CD4-positive, alpha-beta T cell (primary cell): Measurements from ENCODE around the gene LGALS8. TPM values are rescaled to one million over a fixed set of nuclear protein-coding genes. Genes with fewer than 3 reads are reported as not detected.

ENCODE experiments used
- ATAC-seq: fragments of 200-7000 bp; cut with Tn5 transposase; one replicate; pipeline ENCODE4 v1.10.0; 2022; ENCODE audit warnings: mild to moderate bottlenecking; ENCODE audit not compliant: poor library complexity
- CTCF ChIA-PET: fragments of 350-600 bp; sonication (Branson Sonifier 250); formaldehyde crosslinking; loops from one replicate; lab custom pipeline; 2021; ENCODE audit warnings: antibody characterized with exemption, inconsistent platforms; lab: Charles Lee
- POLR2A ChIA-PET: fragments of 350-600 bp; sonication (Branson Sonifier 250); formaldehyde crosslinking; loops from one replicate; lab custom pipeline; 2021; ENCODE audit warnings: antibody characterized with exemption, inconsistent platforms; lab: Charles Lee
- DNase-seq, 14 experiments: peaks; one replicate each; pipeline ENCODE4 v3.0.0-alpha.2; 2013 to 2020; ENCODE audit warnings: mixed read lengths in 2 of 14
- H3K27ac ChIP-seq, 2 donors: one replicate each; pipeline versions ENCODE4 v1.5.1 to v1.7.0; 2013; ENCODE audit warnings: low read length in 2 of 2, low read depth in 1 of 2, mild to moderate bottlenecking in 1 of 2
- H3K27me3 ChIP-seq, 2 experiments: 1 replicate in 1 of 2; 2 replicates in 1 of 2; pipeline versions ENCODE4 v1.6.1 to v1.7.0; 2013; ENCODE audit warnings: low read length in 2 of 2, control low read depth in 1 of 2, mild to moderate bottlenecking in 1 of 2, moderate library complexity in 1 of 2; ENCODE audit not compliant: insufficient read depth in 2 of 2, control insufficient read depth in 1 of 2
- H3K36me3 ChIP-seq: one replicate; pipeline ENCODE4 v1.6.1; 2013; ENCODE audit warnings: low read length, control low read depth; ENCODE audit not compliant: insufficient read depth
- H3K4me1 ChIP-seq: one replicate; pipeline ENCODE4 v1.6.1; 2013; ENCODE audit warnings: low read length, control low read depth; ENCODE audit not compliant: insufficient read depth
- H3K4me3 ChIP-seq: one replicate; pipeline ENCODE4 v1.5.1; 2013; ENCODE audit warnings: mild to moderate bottlenecking, low read length, moderate library complexity
- H3K9me3 ChIP-seq, 2 experiments: 1 replicate in 1 of 2; 2 replicates in 1 of 2; pipeline versions ENCODE4 v1.6.1 to v1.7.0; 2013; ENCODE audit warnings: low read length in 2 of 2, mild to moderate bottlenecking in 2 of 2, control low read depth in 1 of 2, moderate library complexity in 1 of 2; ENCODE audit not compliant: control insufficient read depth in 1 of 2, insufficient read depth in 1 of 2
- H3K27ac Mint-ChIP-seq: one replicate; pipeline ENCODE4 v1.8.0; 2020; ENCODE audit warnings: mixed read lengths
- H3K27me3 Mint-ChIP-seq: one replicate; pipeline ENCODE4 v1.8.0; 2021; ENCODE audit warnings: mixed read lengths
- H3K36me3 Mint-ChIP-seq: one replicate; pipeline ENCODE4 v1.8.0; 2021; ENCODE audit warnings: low read depth, mixed read lengths
- H3K4me1 Mint-ChIP-seq: one replicate; pipeline ENCODE4 v1.8.0; 2021; ENCODE audit warnings: low read depth, mixed read lengths
- H3K4me3 Mint-ChIP-seq: one replicate; pipeline ENCODE4 v1.8.0; 2020; ENCODE audit warnings: mild to moderate bottlenecking, mixed read lengths
- H3K9me3 Mint-ChIP-seq: one replicate; pipeline ENCODE4 v1.8.0; 2020; ENCODE audit warnings: mixed read lengths
- intact Hi-C, 2 experiments: fragments of 100-400 bp; cut with DNase I in 1 of 2; cut with micrococcal nuclease in 1 of 2; formaldehyde crosslinking; loops; one replicate each; pipeline versions ENCODE4 v1.15.1 to v1.9.0; 2023 to 2025; cut with DNase I, micrococcal nuclease
- total RNA-seq, 174 experiments: library from RNA in 2 of 174; stranded (reverse) in 2 of 174; gene quantifications; one replicate each; pipeline ENCODE4 v1.2.3 and lab custom pipeline; 2021 to 2026
- TF ChIP-seq, protein P1 (sequence below): fragments of 200-600 bp; IDR thresholded peaks from one replicate; pipeline ENCODE4 v1.8.0; 2022; ENCODE audit warnings: antibody characterized with exemption, mild to moderate bottlenecking

The LGALS8 gene
- total RNA-seq, 2 experiments from 2014 or later: 138 to 144 TPM

GRCh38 chr1:236558081-236558480 is 34.3 kb downstream of the LGALS8 start:
- intact Hi-C loops: loop anchor here in 1 of 2 experiments (5.0 kb wide), 1 partner anchor 34 kb away; no protein-coding TSS in a partner anchor
- CTCF ChIA-PET: no interaction called here
- Mint-ChIP-seq H3K36me3 (peaks cover 95% of the 10 kb centered on the region), H3K9me3 (no peaks in the 10 kb centered on the region), H3K27me3 (no peaks in the 10 kb centered on the region), H3K4me3 (no peak overlapping the region), H3K27ac (no peak overlapping the region), H3K4me1 (no peaks in the 10 kb centered on the region)
- POLR2A ChIA-PET: no interaction called here
- no peak overlapping the region for H3K4me3 ChIP-seq
- no peaks in the 10 kb centered on the region for H3K9me3 ChIP-seq
- no peak overlapping the region for H3K27ac ChIP-seq
- ATAC-seq (no peak), DNase-seq (no peak)
- H3K36me3 ChIP-seq: peaks cover 85% of the 10 kb centered on the region
- no peaks in the 10 kb centered on the region for H3K4me1 ChIP-seq
- TF ChIP-seq, protein P1, sequence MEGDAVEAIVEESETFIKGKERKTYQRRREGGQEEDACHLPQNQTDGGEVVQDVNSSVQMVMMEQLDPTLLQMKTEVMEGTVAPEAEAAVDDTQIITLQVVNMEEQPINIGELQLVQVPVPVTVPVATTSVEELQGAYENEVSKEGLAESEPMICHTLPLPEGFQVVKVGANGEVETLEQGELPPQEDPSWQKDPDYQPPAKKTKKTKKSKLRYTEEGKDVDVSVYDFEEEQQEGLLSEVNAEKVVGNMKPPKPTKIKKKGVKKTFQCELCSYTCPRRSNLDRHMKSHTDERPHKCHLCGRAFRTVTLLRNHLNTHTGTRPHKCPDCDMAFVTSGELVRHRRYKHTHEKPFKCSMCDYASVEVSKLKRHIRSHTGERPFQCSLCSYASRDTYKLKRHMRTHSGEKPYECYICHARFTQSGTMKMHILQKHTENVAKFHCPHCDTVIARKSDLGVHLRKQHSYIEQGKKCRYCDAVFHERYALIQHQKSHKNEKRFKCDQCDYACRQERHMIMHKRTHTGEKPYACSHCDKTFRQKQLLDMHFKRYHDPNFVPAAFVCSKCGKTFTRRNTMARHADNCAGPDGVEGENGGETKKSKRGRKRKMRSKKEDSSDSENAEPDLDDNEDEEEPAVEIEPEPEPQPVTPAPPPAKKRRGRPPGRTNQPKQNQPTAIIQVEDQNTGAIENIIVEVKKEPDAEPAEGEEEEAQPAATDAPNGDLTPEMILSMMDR: no peak
- H3K27me3 ChIP-seq: no peaks in the 10 kb centered on the region

GRCh38 chr1:236558846-236559245 is 35.1 kb downstream of the LGALS8 start:
- Histone ChIP-seq H3K27me3 (no peaks in the 10 kb centered on the region), H3K4me3 (no peak overlapping the region), H3K4me1 (no peaks in the 10 kb centered on the region), H3K27ac (no peak overlapping the region), H3K9me3 (no peaks in the 10 kb centered on the region), H3K36me3 (peaks cover 83% of the 10 kb centered on the region)
- intact Hi-C loops: loop anchor here in 1 of 2 experiments (5.0 kb wide), 1 partner anchor 33 kb away; no protein-coding TSS in a partner anchor
- ATAC-seq (no peak), DNase-seq (no peak)
- CTCF ChIA-PET: interaction anchor here (1.8 kb wide), 1 partner anchor 10 kb away, joined by 4 read pairs; no protein-coding TSS in a partner anchor
- Mint-ChIP-seq H3K4me1 (no peaks in the 10 kb centered on the region), H3K9me3 (no peaks in the 10 kb centered on the region), H3K4me3 (no peak overlapping the region), H3K27me3 (no peaks in the 10 kb centered on the region), H3K36me3 (peaks cover 94% of the 10 kb centered on the region), H3K27ac (no peak overlapping the region)
- POLR2A ChIA-PET: no interaction called here
- TF ChIP-seq, protein P1: no peak

DNA sequence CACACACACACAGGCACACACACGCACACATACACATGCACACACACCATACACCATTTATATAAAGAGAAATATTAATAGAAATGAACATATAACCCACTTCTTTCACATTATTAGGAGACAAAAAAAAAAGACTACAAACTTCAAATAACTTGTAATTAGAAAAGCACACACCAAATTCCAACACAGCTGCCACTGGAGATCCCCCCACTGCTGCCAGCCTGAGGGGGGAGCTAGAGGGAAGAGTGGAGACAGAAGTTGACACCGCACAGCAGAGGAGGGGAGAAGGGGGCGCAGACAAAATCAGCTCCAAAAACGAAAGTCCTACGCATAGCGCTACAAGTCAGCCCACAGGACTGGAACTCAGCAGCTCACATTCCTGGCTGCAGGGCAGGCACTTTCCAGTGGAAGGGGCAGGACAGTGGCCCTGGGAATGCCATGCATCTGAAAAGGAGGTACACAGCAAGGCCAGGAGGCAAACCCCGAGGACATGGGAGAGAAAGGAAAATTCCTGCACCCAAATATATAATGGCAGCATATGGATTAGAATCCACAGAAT is 36.5 kb downstream of the LGALS8 start:
- H3K4me3 Mint-ChIP-seq: no peak overlapping the region
- H3K36me3 Mint-ChIP-seq: peaks cover 96% of the 10 kb centered on the region
- Histone ChIP-seq H3K36me3 (peaks cover 88% of the 10 kb centered on the region), H3K27ac (no peak overlapping the region), H3K27me3 (no peaks in the 10 kb centered on the region), H3K4me3 (no peak overlapping the region), H3K9me3 (no peaks in the 10 kb centered on the region), H3K4me1 (no peaks in the 10 kb centered on the region)
- ChIA-PET POLR2A (no interaction called here), CTCF (interaction anchor here (1.8 kb wide), 1 partner anchor 11 kb away, joined by 4 read pairs; no protein-coding TSS in a partner anchor)
- TF ChIP-seq, protein P1: no peak
- no peak for ATAC-seq
- no peak for DNase-seq
- intact Hi-C loops: no loop called here
- H3K27me3 Mint-ChIP-seq: no peaks in the 10 kb centered on the region
- H3K27ac Mint-ChIP-seq: no peak overlapping the region
- H3K9me3 Mint-ChIP-seq: no peaks in the 10 kb centered on the region
- no peaks in the 10 kb centered on the region for H3K4me1 Mint-ChIP-seq
